ENCODE data around the gene COL6A2. TPM values are rescaled to one million over a fixed set of nuclear protein-coding genes. Genes with fewer than 3 reads are reported as not detected.
A peak's percentile ranks its signal among the peaks of the same experiment; 100 is the strongest.
"Not testable (repeated sequence)": the region's sequence is repeated elsewhere in the genome, so short reads cannot be mapped to it uniquely, and the experiment has no call there.

The COL6A2 gene
- total RNA-seq, 1 experiment from 2014 or later = 22.0 TPM

GRCh38 chr21:46058431-46059145 lies 39.3 kb upstream of the COL6A2 start:
- TF ChIP-seq CTCF (conservative IDR thresholded peaks at IDR 0.05) = no peak
- no peak for TF ChIP-seq EZH2 (IDR thresholded peaks at IDR 0.05; ENCODE audit: low read depth)
- Histone ChIP-seq H2AFZ (no peak overlapping the region), H3K4me2 (no peak overlapping the region), H3K36me3 (ENCODE audit: low read depth) (no peaks in the 10 kb centered on the region), H3K4me1 (replicated peaks; ENCODE audit: insufficient read depth) (peaks cover 36% of the 10 kb centered on the region), H3K4me3 (no peak overlapping the region), H4K20me1 (ENCODE audit: insufficient read depth) (no peaks in the 10 kb centered on the region), H3K9me3 (ENCODE audit: insufficient read depth, low read depth) (0 out of 2 replicates have a peak, but pooled peaks cover 6% of the 10 kb centered on the region), H3K9me2 (ENCODE audit: insufficient read depth) (no peaks in the 10 kb centered on the region), H3F3A (ENCODE audit: insufficient read depth, low read depth) (peaks cover 26% of the 10 kb centered on the region), H3K27me3 (ENCODE audit: insufficient read depth, low read depth) (no peaks in the 10 kb centered on the region), H3K79me2 (ENCODE audit: low read depth) (no peaks in the 10 kb centered on the region), H3K27ac (peak overlapping the region; percentile 16; the same call in 1 of the 2 replicates)
- intact Hi-C loops (cut with micrococcal nuclease; ENCODE audit: unreplicated experiment) = no loop called here
- BruUV-seq (replicated peaks) = no TSS peak
- CTCF ChIA-PET = no interaction called here
- DNase-seq = no peak
- POLR2A ChIA-PET (ENCODE audit: unreplicated experiment) = no interaction called here

- Histone ChIP-seq H3K79me2 (ENCODE audit: low read depth) (no peaks in the 10 kb centered on the region), H3K4me1 (replicated peaks; ENCODE audit: insufficient read depth) (peaks cover 30% of the 10 kb centered on the region), H3F3A (ENCODE audit: insufficient read depth, low read depth) (peaks cover 23% of the 10 kb centered on the region), H3K36me3 (ENCODE audit: low read depth) (no peaks in the 10 kb centered on the region), H3K9me2 (ENCODE audit: insufficient read depth) (no peaks in the 10 kb centered on the region), H3K4me3 (no peak overlapping the region), H3K9me3 (ENCODE audit: insufficient read depth, low read depth) (0 out of 2 replicates have a peak, but pooled peaks cover 6% of the 10 kb centered on the region), H3K4me2 (no peak overlapping the region), H2AFZ (no peak overlapping the region), H3K27me3 (ENCODE audit: insufficient read depth, low read depth) (no peaks in the 10 kb centered on the region), H3K27ac (no peak overlapping the region; the same call in 1 of the 2 replicates), H4K20me1 (ENCODE audit: insufficient read depth) (no peaks in the 10 kb centered on the region)
- no TSS peak for BruUV-seq (replicated peaks)
- POLR2A ChIA-PET (ENCODE audit: unreplicated experiment) = no interaction called here
- no peak for DNase-seq
- CTCF ChIA-PET = no interaction called here
- TF ChIP-seq EZH2 (IDR thresholded peaks at IDR 0.05; ENCODE audit: low read depth) = no peak
- no peak for TF ChIP-seq CTCF (conservative IDR thresholded peaks at IDR 0.05)
- intact Hi-C loops (cut with micrococcal nuclease; ENCODE audit: unreplicated experiment) = no loop called here
Observed at GRCh38 chr21:46059195-46059594, 38.7 kb upstream of the COL6A2 start.

- H3K27ac ChIP-seq = peak overlapping the region; percentile 99
- H3K79me2 ChIP-seq (ENCODE audit: low read depth); H4K20me1 ChIP-seq (ENCODE audit: insufficient read depth); DNase-seq; BruUV-seq (replicated peaks); H2AFZ ChIP-seq; POLR2A ChIA-PET (ENCODE audit: unreplicated experiment); intact Hi-C loops (cut with micrococcal nuclease; ENCODE audit: unreplicated experiment); H3K27me3 ChIP-seq (ENCODE audit: insufficient read depth, low read depth); CTCF ChIA-PET; H3K36me3 ChIP-seq (ENCODE audit: low read depth); H3K9me2 ChIP-seq (ENCODE audit: insufficient read depth); H3K4me3 ChIP-seq; H3K9me3 ChIP-seq (ENCODE audit: insufficient read depth, low read depth): not testable (repeated sequence)
- peak overlapping the region; percentile 69 for H3K4me2 ChIP-seq
- peaks cover 27% of the 10 kb centered on the region for H3K4me1 ChIP-seq (replicated peaks; ENCODE audit: insufficient read depth)
- peaks cover 19% of the 10 kb centered on the region for H3F3A ChIP-seq (ENCODE audit: insufficient read depth, low read depth)
Observed at GRCh38 chr21:46059711-46060455, 38.0 kb upstream of the COL6A2 start.
